DOHH2 (cell line): ENCODE measurements around the gene SLC6A9.

ENCODE experiments used
- CTCF ChIP-seq: fragments of 200-600 bp; sonication (generic); IDR thresholded peaks from one replicate; pipeline ENCODE4 v1.5.1; 2014; ENCODE audit warnings: antibody characterized with exemption, mild to moderate bottlenecking, low read depth, low read length; ENCODE audit not compliant: poor library complexity, severe bottlenecking
- EZH2phosphoT487 ChIP-seq: fragments of 200-600 bp; sonication (generic); IDR thresholded peaks from 2 replicates; pipeline ENCODE4 v1.6.1; 2017; ENCODE audit warnings: borderline replicate concordance, mild to moderate bottlenecking, antibody characterized with exemption, low read length, moderate library complexity, mixed read lengths

- TF ChIP-seq CTCF (no peak), EZH2phosphoT487 (no peak)
Observed at GRCh38 chr1:44029911-44030604, 1.2 kb downstream of the SLC6A9 start.
